Ishikawa (cell line): ENCODE data around the gene NT5C.

Source experiments
- CEBPB ChIP-seq: IDR thresholded peaks from 2 replicates; pipeline ENCODE4 v1.6.1; 2012
- CREB1 ChIP-seq: IDR thresholded peaks from 2 replicates; pipeline ENCODE4 v1.6.1; 2012; ENCODE audit warnings: low read depth
- EGR1 ChIP-seq: IDR thresholded peaks from 2 replicates; pipeline ENCODE4 v1.6.1; 2012
- EP300 ChIP-seq: IDR thresholded peaks from 2 replicates; pipeline ENCODE4 v1.6.1; 2012; ENCODE audit warnings: borderline replicate concordance
- FOXM1 ChIP-seq: IDR thresholded peaks from 2 replicates; pipeline ENCODE4 v1.6.1; 2012; ENCODE audit warnings: low read depth, borderline replicate concordance
- NFIC ChIP-seq: IDR thresholded peaks from 2 replicates; pipeline ENCODE4 v1.6.1; 2012
- RAD21 ChIP-seq: IDR thresholded peaks from 2 replicates; pipeline ENCODE4 v1.6.1; 2012; ENCODE audit warnings: low read depth
- TAF1 ChIP-seq: IDR thresholded peaks from 2 replicates; pipeline ENCODE4 v1.6.1; 2012; ENCODE audit warnings: low read depth, mild to moderate bottlenecking
- TEAD4 ChIP-seq: IDR thresholded peaks from 2 replicates; pipeline ENCODE4 v1.6.1; 2012
- USF1 ChIP-seq: IDR thresholded peaks from 2 replicates; pipeline ENCODE4 v1.6.1; 2012
- YY1 ChIP-seq: IDR thresholded peaks from 2 replicates; pipeline ENCODE4 v1.6.1; 2012; ENCODE audit warnings: low read depth
- ZBTB7A ChIP-seq: IDR thresholded peaks from 2 replicates; pipeline ENCODE4 v1.6.1; 2012; ENCODE audit warnings: low read depth
- TF ChIP-seq, protein P1 (sequence below): IDR thresholded peaks from 2 replicates; pipeline ENCODE4 v1.6.1; 2012
- TF ChIP-seq, protein P2 (sequence below): IDR thresholded peaks from 2 replicates; pipeline ENCODE4 v1.6.1; 2012; ENCODE audit warnings: low read depth, mild to moderate bottlenecking

DNA sequence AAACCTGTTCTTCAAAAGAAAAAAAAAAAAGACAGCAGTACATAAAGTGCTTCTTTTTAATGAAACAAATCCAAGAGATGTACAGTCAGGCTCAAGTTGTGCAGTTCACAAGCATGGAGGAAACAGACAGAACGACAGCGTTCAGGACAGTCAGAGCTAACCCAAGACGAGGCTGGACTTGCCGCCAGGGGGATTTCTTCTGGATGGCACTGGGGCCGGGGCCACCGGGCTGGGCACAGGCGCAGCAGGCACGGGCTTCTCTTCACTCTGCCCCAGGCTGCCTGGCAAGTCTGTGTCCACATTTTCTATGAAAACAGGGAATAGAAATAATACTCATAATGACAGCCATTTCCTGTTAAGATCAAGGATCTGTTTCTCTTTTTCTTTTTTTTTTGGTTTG is 4.4 kb upstream of the NT5C start:
- TF ChIP-seq EP300 = no peak
- TF ChIP-seq, protein P1, sequence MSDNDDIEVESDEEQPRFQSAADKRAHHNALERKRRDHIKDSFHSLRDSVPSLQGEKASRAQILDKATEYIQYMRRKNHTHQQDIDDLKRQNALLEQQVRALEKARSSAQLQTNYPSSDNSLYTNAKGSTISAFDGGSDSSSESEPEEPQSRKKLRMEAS = no peak
- no peak for TF ChIP-seq CREB1
- TF ChIP-seq TAF1 = no peak
- TF ChIP-seq RAD21 = no peak
- no peak for TF ChIP-seq CEBPB
- TF ChIP-seq TEAD4 = no peak
- TF ChIP-seq, protein P2, sequence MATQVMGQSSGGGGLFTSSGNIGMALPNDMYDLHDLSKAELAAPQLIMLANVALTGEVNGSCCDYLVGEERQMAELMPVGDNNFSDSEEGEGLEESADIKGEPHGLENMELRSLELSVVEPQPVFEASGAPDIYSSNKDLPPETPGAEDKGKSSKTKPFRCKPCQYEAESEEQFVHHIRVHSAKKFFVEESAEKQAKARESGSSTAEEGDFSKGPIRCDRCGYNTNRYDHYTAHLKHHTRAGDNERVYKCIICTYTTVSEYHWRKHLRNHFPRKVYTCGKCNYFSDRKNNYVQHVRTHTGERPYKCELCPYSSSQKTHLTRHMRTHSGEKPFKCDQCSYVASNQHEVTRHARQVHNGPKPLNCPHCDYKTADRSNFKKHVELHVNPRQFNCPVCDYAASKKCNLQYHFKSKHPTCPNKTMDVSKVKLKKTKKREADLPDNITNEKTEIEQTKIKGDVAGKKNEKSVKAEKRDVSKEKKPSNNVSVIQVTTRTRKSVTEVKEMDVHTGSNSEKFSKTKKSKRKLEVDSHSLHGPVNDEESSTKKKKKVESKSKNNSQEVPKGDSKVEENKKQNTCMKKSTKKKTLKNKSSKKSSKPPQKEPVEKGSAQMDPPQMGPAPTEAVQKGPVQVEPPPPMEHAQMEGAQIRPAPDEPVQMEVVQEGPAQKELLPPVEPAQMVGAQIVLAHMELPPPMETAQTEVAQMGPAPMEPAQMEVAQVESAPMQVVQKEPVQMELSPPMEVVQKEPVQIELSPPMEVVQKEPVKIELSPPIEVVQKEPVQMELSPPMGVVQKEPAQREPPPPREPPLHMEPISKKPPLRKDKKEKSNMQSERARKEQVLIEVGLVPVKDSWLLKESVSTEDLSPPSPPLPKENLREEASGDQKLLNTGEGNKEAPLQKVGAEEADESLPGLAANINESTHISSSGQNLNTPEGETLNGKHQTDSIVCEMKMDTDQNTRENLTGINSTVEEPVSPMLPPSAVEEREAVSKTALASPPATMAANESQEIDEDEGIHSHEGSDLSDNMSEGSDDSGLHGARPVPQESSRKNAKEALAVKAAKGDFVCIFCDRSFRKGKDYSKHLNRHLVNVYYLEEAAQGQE = no peak
- TF ChIP-seq FOXM1 = no peak
- no peak for TF ChIP-seq YY1
- no peak for TF ChIP-seq EGR1
- TF ChIP-seq ZBTB7A = no peak
- TF ChIP-seq NFIC = no peak
- no peak for TF ChIP-seq USF1
